Measurements from ENCODE around the gene TTC24.

DNA sequence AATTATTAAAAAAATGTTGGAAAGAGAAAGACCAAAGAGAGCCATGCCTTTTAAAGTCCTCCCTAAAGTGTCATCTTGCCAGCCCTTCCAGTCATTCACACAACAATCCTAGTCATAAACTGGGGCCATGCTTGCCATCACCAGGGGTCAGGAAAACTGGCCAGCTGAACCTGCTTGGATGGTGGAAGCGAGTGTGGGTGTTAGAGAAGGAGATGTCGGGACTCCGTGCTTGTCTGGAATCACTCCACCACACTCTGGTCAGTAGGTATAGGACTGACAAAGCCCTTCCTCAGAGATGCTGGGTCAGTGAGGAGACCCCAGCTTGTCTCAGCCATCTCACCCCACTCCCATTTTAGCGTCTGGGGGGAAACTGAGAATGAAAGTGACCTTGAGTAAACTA is 36.4 kb downstream of the TTC24 start:
- TF ChIP-seq, protein P1, sequence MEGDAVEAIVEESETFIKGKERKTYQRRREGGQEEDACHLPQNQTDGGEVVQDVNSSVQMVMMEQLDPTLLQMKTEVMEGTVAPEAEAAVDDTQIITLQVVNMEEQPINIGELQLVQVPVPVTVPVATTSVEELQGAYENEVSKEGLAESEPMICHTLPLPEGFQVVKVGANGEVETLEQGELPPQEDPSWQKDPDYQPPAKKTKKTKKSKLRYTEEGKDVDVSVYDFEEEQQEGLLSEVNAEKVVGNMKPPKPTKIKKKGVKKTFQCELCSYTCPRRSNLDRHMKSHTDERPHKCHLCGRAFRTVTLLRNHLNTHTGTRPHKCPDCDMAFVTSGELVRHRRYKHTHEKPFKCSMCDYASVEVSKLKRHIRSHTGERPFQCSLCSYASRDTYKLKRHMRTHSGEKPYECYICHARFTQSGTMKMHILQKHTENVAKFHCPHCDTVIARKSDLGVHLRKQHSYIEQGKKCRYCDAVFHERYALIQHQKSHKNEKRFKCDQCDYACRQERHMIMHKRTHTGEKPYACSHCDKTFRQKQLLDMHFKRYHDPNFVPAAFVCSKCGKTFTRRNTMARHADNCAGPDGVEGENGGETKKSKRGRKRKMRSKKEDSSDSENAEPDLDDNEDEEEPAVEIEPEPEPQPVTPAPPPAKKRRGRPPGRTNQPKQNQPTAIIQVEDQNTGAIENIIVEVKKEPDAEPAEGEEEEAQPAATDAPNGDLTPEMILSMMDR (IDR thresholded peaks at IDR 0.05) = no peak
- TF ChIP-seq POLR2A (IDR thresholded peaks at IDR 0.05) = no peak
